ENCODE results near the gene POU6F2.

GRCh38 chr7:39016609-39017008 lies 38.9 kb downstream of the POU6F2 start:
- no peak for TF ChIP-seq CTCF (IDR thresholded peaks at IDR 0.05; ENCODE audit: insufficient read depth, low read length)
- TF ChIP-seq POLR2AphosphoS5 (IDR thresholded peaks at IDR 0.05; ENCODE audit: low read depth), result no peak

Data from HL-60 (cell line).